ENCODE measurements around the gene EVX2. TPM values are rescaled to one million over a fixed set of nuclear protein-coding genes. Genes with fewer than 3 reads are reported as not detected.
A peak's percentile ranks its signal among the peaks of the same experiment; 100 is the strongest.

The EVX2 gene
- total and polyA plus RNA-seq, 7 donors, result 0.07 to 4.6 (median 1.9) TPM; not detected in 2

DNA sequence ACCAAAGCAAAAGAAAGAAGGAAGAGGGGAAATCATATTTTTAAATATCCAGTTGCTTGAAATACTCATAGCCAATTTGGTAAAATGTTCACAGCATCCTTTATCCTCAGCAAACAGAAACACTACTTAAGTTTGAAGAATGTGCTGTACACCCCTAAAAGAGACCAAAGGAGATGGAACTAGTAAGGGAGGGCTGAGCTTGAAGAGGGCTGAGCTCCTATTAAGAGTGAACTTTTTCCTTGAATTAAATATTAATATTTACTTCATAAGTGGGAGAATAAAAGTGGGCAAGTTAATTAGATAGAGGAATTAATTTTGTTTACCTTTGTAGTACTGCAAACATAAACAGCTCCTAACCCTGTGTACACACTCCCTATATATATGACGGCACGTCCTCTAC, 7.0 kb downstream of the EVX2 start:
- H3K27ac ChIP-seq, result no peak overlapping the region
- no peaks in the 10 kb centered on the region for H3K36me3 ChIP-seq
- no peak for DNase-seq
- peaks cover 33 to 98% (median 39%) of the 10 kb centered on the region in 3 donors for H3K27me3 ChIP-seq
- TF ChIP-seq, protein P1, sequence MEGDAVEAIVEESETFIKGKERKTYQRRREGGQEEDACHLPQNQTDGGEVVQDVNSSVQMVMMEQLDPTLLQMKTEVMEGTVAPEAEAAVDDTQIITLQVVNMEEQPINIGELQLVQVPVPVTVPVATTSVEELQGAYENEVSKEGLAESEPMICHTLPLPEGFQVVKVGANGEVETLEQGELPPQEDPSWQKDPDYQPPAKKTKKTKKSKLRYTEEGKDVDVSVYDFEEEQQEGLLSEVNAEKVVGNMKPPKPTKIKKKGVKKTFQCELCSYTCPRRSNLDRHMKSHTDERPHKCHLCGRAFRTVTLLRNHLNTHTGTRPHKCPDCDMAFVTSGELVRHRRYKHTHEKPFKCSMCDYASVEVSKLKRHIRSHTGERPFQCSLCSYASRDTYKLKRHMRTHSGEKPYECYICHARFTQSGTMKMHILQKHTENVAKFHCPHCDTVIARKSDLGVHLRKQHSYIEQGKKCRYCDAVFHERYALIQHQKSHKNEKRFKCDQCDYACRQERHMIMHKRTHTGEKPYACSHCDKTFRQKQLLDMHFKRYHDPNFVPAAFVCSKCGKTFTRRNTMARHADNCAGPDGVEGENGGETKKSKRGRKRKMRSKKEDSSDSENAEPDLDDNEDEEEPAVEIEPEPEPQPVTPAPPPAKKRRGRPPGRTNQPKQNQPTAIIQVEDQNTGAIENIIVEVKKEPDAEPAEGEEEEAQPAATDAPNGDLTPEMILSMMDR (IDR thresholded peaks at IDR 0.05), result no peak
- TF ChIP-seq POLR2AphosphoS5 (IDR thresholded peaks at IDR 0.05) (no peak), EP300 (IDR thresholded peaks at IDR 0.05) (no peak), POLR2A (IDR thresholded peaks at IDR 0.05) (no peak)
- peaks cover 0 to 24% (median 14%) of the 10 kb centered on the region in 4 donors for H3K4me1 ChIP-seq
- H3K9me3 ChIP-seq, result no peaks in the 10 kb centered on the region
- whole genome bisulfite sequencing, 2 donors, result 21 to 33% methylated on average over 2 of the region's 2 CpGs
- intact Hi-C loops (cut with DNase I), result loop anchor here (5.0 kb wide), 2 partner anchors 134 to 219 kb away; no protein-coding TSS in a partner anchor
- no peak overlapping the region for H3K4me3 ChIP-seq

DNA sequence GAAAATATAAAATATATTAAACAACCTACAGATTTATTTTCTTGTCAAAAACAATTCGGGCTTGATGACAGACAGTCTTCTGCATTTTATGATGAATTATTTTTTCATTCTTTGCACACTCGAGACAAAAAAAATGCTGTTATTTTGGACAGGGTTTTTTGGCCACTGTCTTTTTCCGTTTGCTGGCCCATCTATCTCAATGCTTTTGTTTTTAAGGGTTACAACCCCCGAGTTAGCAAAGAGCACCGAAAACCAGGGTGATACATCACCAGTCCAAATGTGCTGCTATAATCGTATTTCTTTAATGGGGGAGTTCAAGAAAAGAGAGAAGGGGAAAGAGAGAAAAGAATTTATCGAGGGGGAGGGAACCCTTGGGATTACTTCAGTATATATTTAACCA, 7.7 kb downstream of the EVX2 start:
- intact Hi-C loops (cut with DNase I), result loop anchor here (5.0 kb wide), 2 partner anchors 134 to 219 kb away; no protein-coding TSS in a partner anchor

DNA sequence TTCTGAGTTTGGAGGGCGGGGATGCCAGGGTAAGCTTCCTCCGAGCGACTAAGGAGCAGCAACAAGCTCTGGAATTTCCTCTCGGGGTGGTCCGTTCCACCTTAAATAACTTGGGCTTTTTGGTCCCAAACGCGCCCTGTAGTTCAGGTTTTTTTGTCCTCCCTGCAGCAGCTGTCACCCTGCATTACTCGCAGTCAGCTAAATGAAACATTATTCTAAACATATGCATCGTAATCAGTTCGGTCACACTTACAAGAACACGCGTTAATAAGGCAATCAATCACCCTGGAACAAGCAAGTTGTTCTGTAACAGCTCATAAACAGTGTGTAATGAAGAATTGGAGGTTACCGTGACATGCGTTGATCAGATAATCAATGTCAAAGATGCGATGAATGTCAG, 8.3 kb downstream of the EVX2 start:
- intact Hi-C loops (cut with DNase I), result loop anchor here (5.0 kb wide), 2 partner anchors 133 to 218 kb away; no protein-coding TSS in a partner anchor
- TF ChIP-seq, protein P1 (IDR thresholded peaks at IDR 0.05), result no peak
- TF ChIP-seq EP300 (IDR thresholded peaks at IDR 0.05) (no peak), POLR2A (IDR thresholded peaks at IDR 0.05) (no peak), POLR2AphosphoS5 (IDR thresholded peaks at IDR 0.05) (peak in 2 of 4 donors; percentile 21 to 28)
- peaks cover 20 to 98% (median 32%) of the 10 kb centered on the region in 3 donors for H3K27me3 ChIP-seq

More for the DNA sequence above, 7.7 kb downstream of the EVX2 start:
- H3K36me3 ChIP-seq, result no peaks in the 10 kb centered on the region
- H3K4me3 ChIP-seq, result peak overlapping the region in 3 of 4 donors; percentile 15 to 34 (median 28)
- H3K9me3 ChIP-seq, result no peaks in the 10 kb centered on the region
- H3K27me3 ChIP-seq, result peaks cover 25 to 98% (median 38%) of the 10 kb centered on the region in 3 donors
- DNase-seq, result no peak
- no peak for TF ChIP-seq EP300 (IDR thresholded peaks at IDR 0.05)
- no peak for TF ChIP-seq POLR2AphosphoS5 (IDR thresholded peaks at IDR 0.05)
- TF ChIP-seq POLR2A (IDR thresholded peaks at IDR 0.05), result no peak
- TF ChIP-seq, protein P1 (IDR thresholded peaks at IDR 0.05), result no peak
- WGBS, 2 donors, result 13 to 21% methylated on average over 7 of the region's 7 CpGs
- no peak overlapping the region for H3K27ac ChIP-seq
- H3K4me1 ChIP-seq, result peaks cover 0 to 21% (median 14%) of the 10 kb centered on the region in 4 donors

DNA sequence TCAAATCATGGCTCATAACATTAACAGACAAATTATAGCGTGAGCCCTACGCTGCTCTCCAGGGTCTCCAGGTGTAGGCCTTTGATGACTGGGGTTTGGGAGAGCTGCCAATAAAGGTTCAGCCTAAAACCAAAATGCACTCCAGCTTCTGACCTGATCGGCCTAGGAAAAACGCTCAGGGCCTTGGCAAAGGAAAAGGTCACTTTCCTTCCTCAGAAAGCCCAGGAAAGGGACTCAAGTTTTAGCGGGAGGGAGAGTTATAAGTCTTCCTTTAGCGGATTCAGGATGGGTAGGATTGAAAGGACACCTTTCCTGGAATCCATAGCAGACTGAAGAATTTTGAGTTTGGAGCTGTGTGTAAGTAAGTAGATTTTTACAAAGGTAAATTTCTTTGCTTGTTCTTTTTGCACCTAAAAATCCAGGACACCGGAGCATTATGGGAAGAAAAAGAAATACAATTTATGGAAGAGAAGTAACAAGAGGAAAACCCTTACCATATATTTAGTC, 8.8 kb downstream of the EVX2 start:
- no peak for DNase-seq
- TF ChIP-seq POLR2A (IDR thresholded peaks at IDR 0.05) (no peak), POLR2AphosphoS5 (IDR thresholded peaks at IDR 0.05) (no peak), EP300 (IDR thresholded peaks at IDR 0.05) (no peak)
- TF ChIP-seq, protein P1 (IDR thresholded peaks at IDR 0.05), result no peak
- H3K27ac ChIP-seq, result no peak overlapping the region
- intact Hi-C loops (cut with DNase I), result loop anchor here (5.0 kb wide), 2 partner anchors 133 to 218 kb away; no protein-coding TSS in a partner anchor
- WGBS, 2 donors, result 33 to 41% methylated on average over 7 of the region's 7 CpGs
- no peaks in the 10 kb centered on the region for H3K9me3 ChIP-seq
- H3K27me3 ChIP-seq, result peaks cover 18 to 100% (median 30%) of the 10 kb centered on the region in 3 donors
- H3K4me3 ChIP-seq, result peak overlapping the region in 3 of 4 donors; percentile 15 to 34 (median 28)
- H3K4me1 ChIP-seq, result peaks cover 0 to 12% (median 7%) of the 10 kb centered on the region in 4 donors
- H3K36me3 ChIP-seq, result no peaks in the 10 kb centered on the region

More for the DNA sequence above, 8.3 kb downstream of the EVX2 start:
- Histone ChIP-seq H3K4me1 (peaks cover 0 to 15% (median 10%) of the 10 kb centered on the region in 4 donors), H3K36me3 (no peaks in the 10 kb centered on the region), H3K4me3 (peak overlapping the region in 3 of 4 donors; percentile 15 to 34 (median 28)), H3K27ac (no peak overlapping the region), H3K9me3 (no peaks in the 10 kb centered on the region)
- 12% methylated on average over 15 of the region's 15 CpGs for WGBS, 2 donors
- no peak for DNase-seq
